ENCODE data around the gene ZNF543. TPM values are rescaled to one million over a fixed set of nuclear protein-coding genes. Genes with fewer than 3 reads are reported as not detected.
A peak's percentile ranks its signal among the peaks of the same experiment; 100 is the strongest.
"Not testable (repeated sequence)": the region's sequence is repeated elsewhere in the genome, so short reads cannot be mapped to it uniquely, and the experiment has no call there.

The ZNF543 gene
- 10 to 100 TPM in 2 of 4 donors, 1 to 10 TPM in 2; 5.9 to 31.2 (median 10.2) TPM for total RNA-seq

GRCh38 chr19:57320180-57321084, at the start of gene ZNF543:
Gene ZNF543, plus strand, starts transcription at chr19:57320472. Its CDS starts 382 bp downstream, at chr19:57320854.
- Histone ChIP-seq H3K36me3 (no peaks in the 10 kb centered on the region), H3K9me3 (peaks cover 0 to 22% of the 10 kb centered on the region in 2 donors), H3K4me1 (no peaks in the 10 kb centered on the region), H3K27ac (peak within 1 kb of the TSS; percentile 77 to 83), H3K27me3 (no peaks in the 10 kb centered on the region), H3K4me3 (peak within 1 kb of the TSS; percentile 81 to 93)
- TF ChIP-seq POLR2A (IDR thresholded peaks at IDR 0.05) (peak; percentile 53 to 68), CTCF (IDR thresholded peaks at IDR 0.05) (peak in 1 of 4 experiments; percentile 6)
- peak; percentile 90 to 92 for DNase-seq
- intact Hi-C loops (cut with DNase I; ENCODE audit: low total_unique reads): no loop called here

GRCh38 chr19:57271280-57271679, 49.0 kb upstream of the ZNF543 start:
- H3K4me3 ChIP-seq: no peak overlapping the region
- H3K36me3 ChIP-seq: no peaks in the 10 kb centered on the region
- no peak overlapping the region for H3K27ac ChIP-seq
- no peaks in the 10 kb centered on the region for H3K4me1 ChIP-seq
- no peak for DNase-seq
- intact Hi-C loops (cut with DNase I; ENCODE audit: low total_unique reads): no loop called here
- TF ChIP-seq CTCF (IDR thresholded peaks at IDR 0.05): no peak
- no peak for TF ChIP-seq POLR2A (IDR thresholded peaks at IDR 0.05)
- no peaks in the 10 kb centered on the region for H3K9me3 ChIP-seq
- no peaks in the 10 kb centered on the region for H3K27me3 ChIP-seq

- Histone ChIP-seq H3K27ac (no peak overlapping the region), H3K4me1 (no peaks in the 10 kb centered on the region), H3K36me3 (no peaks in the 10 kb centered on the region), H3K27me3 (no peaks in the 10 kb centered on the region), H3K4me3 (no peak overlapping the region), H3K9me3 (no peaks in the 10 kb centered on the region)
- intact Hi-C loops (cut with DNase I; ENCODE audit: low total_unique reads): no loop called here
- TF ChIP-seq CTCF (IDR thresholded peaks at IDR 0.05) (no peak), POLR2A (IDR thresholded peaks at IDR 0.05) (no peak)
- DNase-seq: no peak
Observed at GRCh38 chr19:57273014-57273413, 47.3 kb upstream of the ZNF543 start.

- Histone ChIP-seq H3K4me3 (no peak overlapping the region), H3K4me1 (no peaks in the 10 kb centered on the region), H3K9me3 (no peaks in the 10 kb centered on the region), H3K27me3 (no peaks in the 10 kb centered on the region), H3K27ac (no peak overlapping the region), H3K36me3 (no peaks in the 10 kb centered on the region)
- TF ChIP-seq POLR2A (IDR thresholded peaks at IDR 0.05): no peak
- no peak for TF ChIP-seq CTCF (IDR thresholded peaks at IDR 0.05)
- intact Hi-C loops (cut with DNase I; ENCODE audit: low total_unique reads): no loop called here
- no peak for DNase-seq
Observed at GRCh38 chr19:57276430-57276829, 43.8 kb upstream of the ZNF543 start.

- H3K27me3 ChIP-seq; H3K9me3 ChIP-seq; DNase-seq; H3K36me3 ChIP-seq; intact Hi-C loops (cut with DNase I; ENCODE audit: low total_unique reads); H3K4me3 ChIP-seq; H3K27ac ChIP-seq; H3K4me1 ChIP-seq: not testable (repeated sequence)
Observed at GRCh38 chr19:57278481-57278880, 41.8 kb upstream of the ZNF543 start.
